ENCODE measurements around the gene ARL8A. TPM values are rescaled to one million over a fixed set of nuclear protein-coding genes. Genes with fewer than 3 reads are reported as not detected.

The ARL8A gene
- total RNA-seq, 1 donor from 2014 or later, result 12.5 TPM

DNA sequence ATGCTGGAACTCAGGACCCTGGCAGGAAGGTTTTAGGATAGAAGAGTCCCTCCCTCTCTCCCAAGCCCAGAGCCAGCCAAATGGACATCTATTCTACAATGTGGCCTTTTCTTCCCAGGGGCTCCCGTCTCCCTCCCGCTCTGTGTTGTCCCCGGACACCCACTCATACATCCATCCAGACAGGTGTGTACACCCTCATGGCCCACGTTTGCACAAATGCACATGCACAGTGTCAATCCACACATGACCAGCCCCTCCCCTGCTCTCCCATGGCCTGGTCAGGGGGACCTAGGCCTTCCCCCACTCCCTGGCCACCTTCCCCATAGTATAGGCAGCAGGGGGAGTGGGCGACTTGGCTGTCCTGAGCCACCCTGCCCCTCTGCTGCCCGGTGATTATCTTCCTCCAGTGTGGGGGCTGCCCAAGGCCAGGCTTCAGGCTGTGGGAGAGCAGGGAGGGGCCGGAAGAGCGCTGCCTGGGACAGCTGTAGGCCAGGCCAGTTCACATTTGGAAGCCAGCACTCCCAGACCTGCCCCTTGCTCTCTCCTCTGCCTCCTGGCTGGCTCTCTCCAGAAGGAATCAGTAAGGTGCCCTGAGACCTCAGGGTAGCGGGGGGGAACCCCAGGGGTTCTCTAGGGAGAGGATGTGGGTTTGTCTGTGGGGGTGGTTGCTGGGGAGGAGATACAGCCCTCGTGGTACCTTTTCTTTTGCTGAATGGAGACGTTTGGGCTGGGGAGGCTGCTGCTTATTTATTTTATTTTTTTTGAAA lies 19.9 kb upstream of the ARL8A start:
- Histone ChIP-seq H3K4me1 (ENCODE audit: control insufficient read depth in 3 of 3, insufficient read depth in 3 of 3, low read length in 3 of 3) (peaks cover 2 to 8% (median 4%) of the 10 kb centered on the region in 3 donors), H3K9ac (ENCODE audit: low read depth in 1 of 3, low read length in 3 of 3) (no peak overlapping the region), H3K9me3 (ENCODE audit: control insufficient read depth in 3 of 3, low read length in 3 of 3) (no peaks in the 10 kb centered on the region), H3K4me3 (ENCODE audit: low read length in 3 of 3) (no peak overlapping the region), H3K36me3 (ENCODE audit: control insufficient read depth in 3 of 3, insufficient read depth in 3 of 3, low read length in 3 of 3) (no peaks in the 10 kb centered on the region), H3K27ac (ENCODE audit: low read depth, low read length) (no peak overlapping the region), H3K27me3 (ENCODE audit: control insufficient read depth in 3 of 3, insufficient read depth in 3 of 3, low read length in 3 of 3) (peaks cover 0 to 10% (median 2%) of the 10 kb centered on the region in 3 donors)

DNA sequence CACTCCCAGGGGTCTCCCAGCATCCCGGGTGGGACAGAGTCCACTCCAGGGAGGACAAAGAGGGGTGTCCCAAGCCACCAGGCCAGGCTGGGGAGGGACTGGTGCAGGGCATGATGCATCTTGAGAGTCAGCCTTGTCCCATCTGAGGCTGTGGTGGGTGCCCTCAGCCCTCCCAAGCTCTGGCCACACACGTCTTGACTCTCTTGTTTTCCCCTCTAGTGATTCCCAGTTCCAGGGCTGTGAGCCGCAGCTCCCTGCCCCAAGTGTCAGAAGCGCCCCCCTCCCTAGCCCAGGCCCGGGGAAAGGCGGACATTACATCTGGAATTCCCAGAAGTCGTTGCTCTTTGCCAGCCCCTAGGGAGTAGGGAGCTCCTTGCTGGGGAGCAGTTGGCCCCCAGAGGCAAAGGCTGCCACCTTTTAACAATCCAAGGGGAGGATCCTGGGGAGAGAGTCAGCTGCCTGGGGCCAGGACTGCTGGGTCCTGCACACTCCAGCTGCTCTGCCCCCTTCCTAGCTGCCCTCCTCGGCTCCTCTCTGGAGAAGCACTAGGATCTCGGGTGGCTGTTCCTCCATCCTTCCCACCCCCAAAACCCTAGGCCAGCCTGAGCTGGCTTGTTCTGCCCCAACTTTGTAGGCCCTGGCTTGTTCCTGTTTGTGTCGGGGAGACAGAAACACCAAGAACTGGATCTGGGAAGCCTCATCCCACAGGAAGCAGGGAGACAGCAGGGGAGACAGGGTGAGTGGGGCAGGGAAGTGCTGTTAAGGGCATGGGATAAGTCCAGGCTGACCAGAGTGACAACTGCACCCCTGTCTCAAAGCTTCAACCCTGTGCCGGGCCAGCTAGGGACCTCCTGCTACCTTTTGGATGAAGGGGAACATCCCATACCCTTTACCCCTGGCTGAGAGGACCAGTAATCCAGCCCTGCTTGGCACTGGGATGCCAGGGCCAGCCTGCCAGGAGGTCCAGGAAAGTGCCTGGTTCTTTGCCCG lies 19.0 kb upstream of the ARL8A start:
- Histone ChIP-seq H3K4me3 (ENCODE audit: low read length in 3 of 3) (no peak overlapping the region), H3K9ac (ENCODE audit: low read depth in 1 of 3, low read length in 3 of 3) (no peak overlapping the region)

DNA sequence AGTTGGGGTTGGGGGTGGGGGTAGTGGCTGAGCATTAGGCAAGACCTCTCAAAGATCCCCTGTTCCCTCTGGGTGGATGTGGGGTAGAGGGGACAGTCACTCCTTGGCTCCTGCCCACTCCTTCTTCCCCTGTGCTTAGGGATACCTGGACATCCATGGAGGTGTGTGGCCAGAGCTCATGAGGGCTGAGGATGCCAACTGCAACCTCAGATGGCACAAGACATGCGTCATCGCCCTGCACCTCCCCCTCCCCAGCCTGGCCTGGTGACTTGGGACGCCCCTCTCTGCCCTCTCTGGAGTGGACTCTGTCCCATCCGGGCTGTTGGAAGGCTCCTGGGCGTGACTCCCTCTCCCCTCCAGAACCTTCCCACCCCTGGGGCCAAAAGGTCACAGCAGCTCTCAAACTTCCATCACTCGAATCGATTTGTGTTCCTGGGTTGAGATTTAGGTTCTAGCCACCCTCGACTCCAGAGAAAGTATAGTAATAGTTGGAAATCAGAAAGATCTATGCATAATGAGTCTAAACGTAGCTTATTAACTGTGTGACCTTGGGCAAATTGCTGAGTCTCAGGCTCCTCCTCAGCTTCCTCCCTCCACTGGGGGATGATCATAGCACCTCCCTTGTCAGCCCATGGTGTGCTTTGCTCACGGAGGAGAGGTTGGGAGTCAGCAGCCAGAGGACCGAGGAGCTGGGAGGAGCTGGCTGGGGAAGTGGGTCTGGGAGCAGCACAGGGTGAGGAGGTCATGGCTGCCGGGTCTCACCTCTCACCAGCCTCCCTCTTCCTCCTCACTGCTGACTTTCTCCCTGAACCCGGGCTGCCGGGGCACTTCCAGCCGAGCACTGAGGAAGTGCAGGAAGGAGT lies 18.1 kb upstream of the ARL8A start:
- peaks cover 0 to 4% (median 2%) of the 10 kb centered on the region in 3 donors for H3K27me3 ChIP-seq (ENCODE audit: control insufficient read depth in 3 of 3, insufficient read depth in 3 of 3, low read length in 3 of 3)
- no peak overlapping the region for H3K9ac ChIP-seq (ENCODE audit: low read depth in 1 of 3, low read length in 3 of 3)
- H3K4me3 ChIP-seq (ENCODE audit: low read length in 3 of 3), result no peak overlapping the region
- H3K27ac ChIP-seq (ENCODE audit: low read depth, low read length), result no peak overlapping the region
- no peaks in the 10 kb centered on the region for H3K36me3 ChIP-seq (ENCODE audit: control insufficient read depth in 3 of 3, insufficient read depth in 3 of 3, low read length in 3 of 3)
- H3K9me3 ChIP-seq (ENCODE audit: control insufficient read depth in 3 of 3, low read length in 3 of 3), result no peaks in the 10 kb centered on the region
- H3K4me1 ChIP-seq (ENCODE audit: control insufficient read depth in 3 of 3, insufficient read depth in 3 of 3, low read length in 3 of 3), result peaks cover 2 to 8% (median 4%) of the 10 kb centered on the region in 3 donors

More for the DNA sequence above, 19.0 kb upstream of the ARL8A start:
- Histone ChIP-seq H3K9me3 (ENCODE audit: control insufficient read depth in 3 of 3, low read length in 3 of 3) (no peaks in the 10 kb centered on the region), H3K36me3 (ENCODE audit: control insufficient read depth in 3 of 3, insufficient read depth in 3 of 3, low read length in 3 of 3) (no peaks in the 10 kb centered on the region), H3K4me1 (ENCODE audit: control insufficient read depth in 3 of 3, insufficient read depth in 3 of 3, low read length in 3 of 3) (peaks cover 2 to 8% (median 4%) of the 10 kb centered on the region in 3 donors), H3K27ac (ENCODE audit: low read depth, low read length) (no peak overlapping the region), H3K27me3 (ENCODE audit: control insufficient read depth in 3 of 3, insufficient read depth in 3 of 3, low read length in 3 of 3) (peaks cover 0 to 7% (median 2%) of the 10 kb centered on the region in 3 donors)

DNA sequence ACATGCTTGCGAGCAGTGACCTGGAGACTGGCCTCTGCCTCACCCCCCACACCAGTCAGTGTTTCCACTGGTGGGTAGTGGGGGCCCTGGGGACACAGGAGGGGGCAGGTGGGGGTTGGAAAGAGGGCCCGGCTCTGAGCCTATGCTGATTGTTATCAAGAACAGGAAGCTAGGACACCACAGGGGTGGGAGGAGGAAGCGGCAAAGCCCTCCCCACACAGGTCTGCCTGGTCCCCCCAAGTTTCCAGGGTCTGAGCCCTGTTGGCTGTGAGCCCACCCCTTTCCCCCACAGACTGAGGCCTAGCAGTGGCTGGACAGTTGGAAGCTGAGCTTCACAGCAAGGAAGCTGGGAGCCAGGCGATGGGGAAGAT lies 17.5 kb upstream of the ARL8A start:
- H3K27ac ChIP-seq (ENCODE audit: low read depth, low read length), result no peak overlapping the region
- H3K4me1 ChIP-seq (ENCODE audit: control insufficient read depth in 3 of 3, insufficient read depth in 3 of 3, low read length in 3 of 3), result peaks cover 2 to 8% (median 4%) of the 10 kb centered on the region in 3 donors
- no peak overlapping the region for H3K9ac ChIP-seq (ENCODE audit: low read depth in 1 of 3, low read length in 3 of 3)
- no peaks in the 10 kb centered on the region for H3K36me3 ChIP-seq (ENCODE audit: control insufficient read depth in 3 of 3, insufficient read depth in 3 of 3, low read length in 3 of 3)
- no peak overlapping the region for H3K4me3 ChIP-seq (ENCODE audit: low read length in 3 of 3)
- no peaks in the 10 kb centered on the region for H3K9me3 ChIP-seq (ENCODE audit: control insufficient read depth in 3 of 3, low read length in 3 of 3)
- H3K27me3 ChIP-seq (ENCODE audit: control insufficient read depth in 3 of 3, insufficient read depth in 3 of 3, low read length in 3 of 3), result peaks cover 0 to 4% (median 2%) of the 10 kb centered on the region in 3 donors

DNA sequence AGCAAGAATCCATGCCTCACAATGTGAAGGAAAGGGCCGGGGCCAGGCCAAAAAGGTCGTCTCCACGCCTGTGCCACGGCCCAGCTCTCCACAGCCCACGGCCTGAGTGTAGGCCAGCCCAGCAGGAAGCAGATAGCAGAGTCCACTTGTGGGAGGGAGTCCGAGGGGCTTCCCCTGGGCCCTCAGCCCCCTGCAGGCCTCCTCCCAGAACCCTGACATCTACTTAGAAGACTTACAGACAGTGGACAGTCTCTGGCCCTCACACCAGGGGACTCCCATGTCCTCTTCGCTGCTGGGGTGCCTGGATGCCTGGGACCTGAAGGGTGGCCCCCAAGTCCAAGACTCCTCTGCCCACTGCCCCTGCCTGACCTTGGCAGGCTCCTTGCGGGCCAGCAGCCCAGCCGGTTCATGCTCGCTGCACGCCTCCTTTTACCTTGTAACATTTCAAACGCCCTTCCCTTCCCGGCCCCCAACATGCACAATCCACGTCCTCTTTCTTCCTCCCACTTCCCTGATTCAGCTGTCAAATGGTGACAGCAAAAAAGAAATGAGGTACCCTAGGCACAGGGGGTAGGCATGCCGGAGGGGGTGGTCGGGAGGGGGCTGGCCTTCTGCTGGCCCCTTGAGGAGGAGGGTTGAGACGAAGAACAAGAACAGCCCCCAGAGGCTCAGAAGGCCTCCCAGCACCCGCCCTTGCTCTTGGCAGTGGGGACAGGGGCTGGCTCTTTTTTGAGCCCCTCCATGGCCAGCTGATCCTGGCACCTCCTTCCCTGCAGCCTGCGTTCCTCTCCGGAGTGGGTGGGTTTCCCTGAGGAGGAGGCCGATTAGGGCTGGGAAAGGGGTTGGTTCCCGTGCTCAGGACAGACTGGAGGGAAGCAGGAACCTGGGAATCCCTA lies 16.9 kb upstream of the ARL8A start:
- Histone ChIP-seq H3K4me1 (ENCODE audit: control insufficient read depth in 3 of 3, insufficient read depth in 3 of 3, low read length in 3 of 3) (peaks cover 2 to 8% (median 4%) of the 10 kb centered on the region in 3 donors), H3K36me3 (ENCODE audit: control insufficient read depth in 3 of 3, insufficient read depth in 3 of 3, low read length in 3 of 3) (no peaks in the 10 kb centered on the region), H3K9ac (ENCODE audit: low read depth in 1 of 3, low read length in 3 of 3) (peak overlapping the region in 1 of 3 donors; percentile 8), H3K9me3 (ENCODE audit: control insufficient read depth in 3 of 3, low read length in 3 of 3) (no peaks in the 10 kb centered on the region), H3K27me3 (ENCODE audit: control insufficient read depth in 3 of 3, insufficient read depth in 3 of 3, low read length in 3 of 3) (peaks cover 0 to 2% (median 1%) of the 10 kb centered on the region in 3 donors), H3K4me3 (ENCODE audit: low read length in 3 of 3) (no peak overlapping the region), H3K27ac (ENCODE audit: low read depth, low read length) (no peak overlapping the region)

DNA sequence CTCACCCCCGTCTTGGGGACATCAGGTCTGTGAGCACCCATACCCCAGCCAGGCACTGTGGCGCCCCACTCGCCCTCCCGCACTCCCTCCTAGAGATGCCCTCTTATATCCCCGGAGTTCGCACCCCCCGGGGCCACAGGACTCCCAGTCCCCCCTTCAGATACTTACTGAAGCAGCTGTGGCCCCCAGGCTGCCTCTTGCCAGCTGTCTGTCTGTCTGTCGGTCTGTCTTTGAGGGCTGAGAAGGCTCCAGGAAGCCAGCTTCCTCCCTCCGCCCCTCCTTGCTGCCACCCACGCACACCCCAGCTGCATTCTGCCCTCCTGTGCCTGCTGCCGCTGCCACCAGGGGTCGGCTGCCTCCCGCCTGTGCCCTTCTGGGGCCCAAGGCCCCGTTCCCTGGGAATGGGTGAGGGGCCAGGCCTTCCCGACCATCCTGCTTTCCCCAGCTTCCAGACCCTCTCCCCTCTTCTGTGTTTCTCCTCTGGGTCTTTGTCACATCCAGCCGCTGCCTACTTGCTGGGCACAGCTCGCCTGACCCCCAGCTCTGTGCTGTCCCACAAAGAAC lies 15.9 kb upstream of the ARL8A start, which contains the start of gene PTPN7:
Gene PTPN7 (minus strand): TSS at position 226 of the 564 bp plus-strand sequence. CDS start 1,200 bp downstream, outside the sequence.
- Histone ChIP-seq H3K9me3 (ENCODE audit: control insufficient read depth in 3 of 3, low read length in 3 of 3) (no peaks in the 10 kb centered on the region), H3K4me1 (ENCODE audit: control insufficient read depth in 3 of 3, insufficient read depth in 3 of 3, low read length in 3 of 3) (peaks cover 2 to 8% (median 6%) of the 10 kb centered on the region in 3 donors), H3K27me3 (ENCODE audit: control insufficient read depth in 3 of 3, insufficient read depth in 3 of 3, low read length in 3 of 3) (peaks cover 0 to 2% (median 0%) of the 10 kb centered on the region in 3 donors), H3K27ac (ENCODE audit: low read depth, low read length) (peak within 1 kb of the TSS; percentile 25), H3K9ac (ENCODE audit: low read depth in 1 of 3, low read length in 3 of 3) (no peak within 1 kb of the TSS), H3K4me3 (ENCODE audit: low read length in 3 of 3) (peak within 1 kb of the TSS in 1 of 3 donors; percentile 20), H3K36me3 (ENCODE audit: control insufficient read depth in 3 of 3, insufficient read depth in 3 of 3, low read length in 3 of 3) (no peaks in the 10 kb centered on the region)

DNA sequence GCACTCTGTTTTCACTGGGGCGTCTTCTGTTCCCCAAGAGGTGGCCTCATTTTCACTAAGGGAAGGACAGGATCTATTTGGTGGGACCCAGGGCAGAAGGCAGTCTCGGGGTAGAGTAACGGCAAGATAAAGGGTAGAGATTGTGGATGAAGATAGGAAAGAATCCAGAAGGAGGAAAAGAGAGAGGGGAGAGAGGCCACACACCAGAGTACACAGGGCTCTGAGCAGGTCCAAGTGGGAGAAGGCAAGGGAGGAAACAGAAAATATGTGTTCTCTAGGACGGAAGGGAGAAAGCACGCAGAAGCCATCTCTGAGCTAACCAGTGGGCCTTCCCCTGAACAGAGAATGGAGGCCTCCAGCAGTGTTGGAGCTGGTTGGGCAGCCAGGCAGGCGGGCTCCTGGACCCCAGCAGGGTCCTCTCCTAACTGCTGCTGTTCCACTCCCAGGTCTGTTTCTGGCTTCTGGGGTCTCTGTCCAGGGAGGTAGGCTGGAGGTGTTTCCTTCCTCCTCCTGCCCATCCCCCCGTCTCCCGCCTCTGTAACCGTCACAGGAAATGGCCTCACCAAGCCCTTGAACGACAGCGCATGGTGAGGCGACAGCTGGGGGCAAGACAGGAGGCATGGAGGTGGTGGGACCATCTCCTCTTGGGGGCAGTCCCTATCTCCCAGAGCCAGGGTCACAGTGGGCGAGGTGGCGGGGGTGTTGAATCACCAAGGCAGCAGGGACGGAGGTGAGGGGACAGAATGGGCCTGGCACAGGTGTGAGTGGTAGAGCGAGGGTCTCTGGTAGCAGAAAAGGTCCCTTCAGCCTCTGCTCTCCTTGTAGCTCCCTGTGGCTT lies 15.2 kb upstream of the ARL8A start:
- Histone ChIP-seq H3K9ac (ENCODE audit: low read depth in 1 of 3, low read length in 3 of 3) (no peak overlapping the region), H3K4me3 (ENCODE audit: low read length in 3 of 3) (peak overlapping the region in 1 of 3 donors; percentile 20), H3K27me3 (ENCODE audit: control insufficient read depth in 3 of 3, insufficient read depth in 3 of 3, low read length in 3 of 3) (peaks cover 0 to 2% (median 0%) of the 10 kb centered on the region in 3 donors), H3K36me3 (ENCODE audit: control insufficient read depth in 3 of 3, insufficient read depth in 3 of 3, low read length in 3 of 3) (no peaks in the 10 kb centered on the region), H3K27ac (ENCODE audit: low read depth, low read length) (peak overlapping the region; percentile 25), H3K9me3 (ENCODE audit: control insufficient read depth in 3 of 3, low read length in 3 of 3) (no peaks in the 10 kb centered on the region), H3K4me1 (ENCODE audit: control insufficient read depth in 3 of 3, insufficient read depth in 3 of 3, low read length in 3 of 3) (peaks cover 6 to 13% (median 11%) of the 10 kb centered on the region in 3 donors)

All from skeletal muscle tissue (tissue), 4 donors.